ENCODE data around the gene CATSPER4.
"Not testable (repeated sequence)": the region's sequence is repeated elsewhere in the genome, so short reads cannot be mapped to it uniquely, and the experiment has no call there.

CATSPER4 gene

GRCh38 chr1:26230682-26231081, 40.3 kb downstream of the CATSPER4 start:
- DNase-seq: peak; percentile 22
- in situ Hi-C loops (cut with MboI; ENCODE audit: low pct_unique_long_range_greater_than_20kb, low sequenced_read_pairs): not testable (repeated sequence)

- in situ Hi-C loops (cut with MboI; ENCODE audit: low pct_unique_long_range_greater_than_20kb, low sequenced_read_pairs): no loop called here
- peak; percentile 99 for DNase-seq
Measured at GRCh38 chr1:26233903-26234643, 43.7 kb downstream of the CATSPER4 start, which contains the start of gene CEP85. TSS of gene CEP85 (plus strand) at chr1:26234200. CDS start at chr1:26239784, 5,584 bp downstream.

DNA sequence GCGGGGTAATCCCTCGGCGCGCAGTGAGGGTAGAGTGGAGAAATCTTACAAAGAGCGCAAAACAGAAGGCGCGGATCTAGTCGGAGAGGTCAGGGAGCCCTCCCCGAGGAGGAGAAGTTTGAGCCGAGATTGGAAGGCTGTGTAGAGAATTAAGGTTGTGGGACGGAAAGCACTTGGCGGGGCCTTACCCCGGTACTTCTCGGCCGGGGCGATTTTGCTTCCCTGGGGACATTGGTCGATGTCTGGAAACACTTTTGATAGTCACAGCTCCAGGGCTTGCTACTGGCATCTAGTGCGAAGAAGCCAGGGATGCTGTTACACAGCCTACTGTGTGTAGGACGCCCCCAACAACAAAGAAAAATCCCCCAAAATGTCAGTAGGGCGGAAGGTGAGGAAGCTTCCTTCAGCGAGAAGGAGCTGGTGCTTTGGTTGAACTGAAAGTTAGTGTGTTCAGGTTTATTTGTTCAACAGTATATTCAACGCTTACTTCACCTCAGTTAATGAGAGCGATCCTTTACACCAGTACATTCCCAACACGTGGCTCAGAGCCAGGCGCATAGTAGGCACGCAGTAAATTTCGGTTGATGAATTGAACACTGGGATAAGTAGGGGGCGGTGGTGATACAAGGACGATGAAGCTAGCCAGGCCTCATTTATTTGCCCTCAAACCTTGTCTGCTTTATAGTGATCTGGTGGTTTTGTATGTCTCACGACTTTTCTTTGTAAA, 44.4 kb downstream of the CATSPER4 start:
- DNase-seq: peak; percentile 58
- in situ Hi-C loops (cut with MboI; ENCODE audit: low pct_unique_long_range_greater_than_20kb, low sequenced_read_pairs): no loop called here

DNA sequence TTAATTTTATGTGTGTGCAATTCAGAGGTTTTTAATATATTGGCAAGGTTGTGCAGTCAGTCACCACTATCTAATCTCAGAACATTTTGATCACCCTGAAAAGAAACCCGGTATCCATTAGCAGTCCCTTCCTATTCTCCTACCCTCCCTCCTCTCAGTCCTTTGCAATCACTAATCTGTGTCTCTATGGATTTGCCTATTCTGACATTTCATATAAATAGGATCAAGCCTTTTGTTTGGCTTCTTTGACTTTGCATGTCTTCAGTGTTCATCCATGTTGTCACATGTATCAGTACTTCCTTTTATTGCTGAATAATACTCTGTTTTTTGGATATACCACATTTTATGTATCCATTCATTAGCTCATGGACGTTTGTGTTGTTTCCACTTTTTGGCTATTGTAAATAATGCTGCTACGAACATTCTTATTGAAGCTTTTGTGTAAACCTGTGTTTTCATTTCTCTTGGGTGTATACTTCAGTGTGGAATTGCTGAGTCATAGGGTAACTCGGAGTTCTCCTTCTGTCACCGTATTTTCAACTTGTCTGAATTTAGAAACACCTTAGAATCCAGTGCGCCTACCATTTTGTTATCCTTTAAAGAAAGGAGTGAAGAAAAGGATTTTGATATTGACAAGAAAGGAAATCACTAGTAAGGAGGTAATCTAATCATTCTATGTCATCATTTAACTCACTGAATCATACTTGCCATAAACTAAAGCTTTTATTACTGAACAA, 47.0 kb downstream of the CATSPER4 start:
- DNase-seq: peak; percentile 39
- in situ Hi-C loops (cut with MboI; ENCODE audit: low pct_unique_long_range_greater_than_20kb, low sequenced_read_pairs): no loop called here

DNA sequence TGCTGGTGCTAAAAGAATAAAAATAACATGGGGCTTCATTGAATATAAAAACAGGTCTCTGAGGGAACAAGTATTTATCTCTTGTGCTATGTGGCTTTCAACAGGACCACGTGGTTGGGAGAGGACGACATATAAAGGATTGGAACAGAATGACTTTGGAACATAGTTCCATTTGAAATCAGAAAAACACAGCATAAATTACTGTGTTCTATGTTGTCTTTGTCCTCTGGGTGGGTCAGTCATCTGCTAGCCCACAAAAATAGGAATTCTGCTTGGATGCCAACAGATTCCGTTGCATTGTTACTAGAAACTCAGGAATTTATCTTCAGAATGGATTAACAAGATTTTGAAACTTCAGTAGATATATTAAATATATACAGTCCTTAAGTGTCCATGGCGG, 49.5 kb downstream of the CATSPER4 start:
- no peak for DNase-seq
- in situ Hi-C loops (cut with MboI; ENCODE audit: low pct_unique_long_range_greater_than_20kb, low sequenced_read_pairs): no loop called here
